GM12878 (cell line): ENCODE results near the gene ETS1. TPM values are rescaled to one million over a fixed set of nuclear protein-coding genes. Genes with fewer than 3 reads are reported as not detected.

ENCODE experiments used
- ATAC-seq: fragments of 200-7000 bp; cut with Tn5 transposase; 3 replicates; pipeline ENCODE4 v1.9.1; 2020; ENCODE audit warnings: mild to moderate bottlenecking, moderate library complexity
- BruUV-seq: library from RNA; stranded (reverse); fragments of 400-500 nt; replicated peaks from 2 replicates; lab custom pipeline; 2021; lab: Mats Ljungman, UMichigan
- CTCF ChIA-PET: fragments of 300-600 bp; sonication (Branson Sonifier 250); formaldehyde crosslinking; extraction: SDS; loops from one replicate; lab custom pipeline; 2021; ENCODE audit warnings: inconsistent platforms; lab: Yijun Ruan, JAX
- POLR2A ChIA-PET: fragments of 350-600 bp; formaldehyde crosslinking; extraction: SDS; loops from one replicate; lab custom pipeline; 2021; ENCODE audit warnings: inconsistent platforms; lab: Charles Lee
- RAD21 ChIA-PET: fragments of 300-600 bp; sonication (Branson Sonifier 250); formaldehyde crosslinking; loops from one replicate; lab custom pipeline; 2023; ENCODE audit warnings: antibody characterized with exemption; ENCODE audit not compliant: unreplicated experiment; lab: Charles Lee
- SMC1A ChIA-PET: fragments of 300-600 bp; sonication (Branson Sonifier 250); formaldehyde crosslinking; loops from one replicate; lab custom pipeline; 2023; ENCODE audit not compliant: unreplicated experiment, uncharacterized antibody; lab: Charles Lee
- DNase-seq: peaks from one replicate; pipeline ENCODE4 v3.0.0-alpha.2; 2011; ENCODE audit warnings: low read depth, low spot score
- FAIRE-seq: peaks from 3 replicates; lab custom pipeline; 2011; peaks lifted over from hg19 to GRCh38; lab: Jason Lieb, UNC
- H2AFZ ChIP-seq: 2 replicates; pipeline ENCODE4 v1.6.0; 2011; ENCODE audit warnings: low read depth, low read length, control low read depth; ENCODE audit not compliant: control insufficient read depth
- H3K27ac ChIP-seq: 2 replicates; pipeline ENCODE4 v1.5.1; 2011; ENCODE audit warnings: control low read depth; ENCODE audit not compliant: control insufficient read depth, insufficient read depth
- H3K27me3 ChIP-seq, 2 experiments: replicated peaks in 1 of 2; 2 replicates each; pipeline versions ENCODE4 v1.6.0 to v1.6.1; 2011; ENCODE audit warnings: low read length in 1 of 2; ENCODE audit not compliant: control insufficient read depth in 2 of 2, insufficient read depth in 2 of 2
- H3K36me3 ChIP-seq, 2 experiments: 2 replicates each; pipeline ENCODE4 v1.5.1; 2011; ENCODE audit warnings: low read length in 1 of 2; ENCODE audit not compliant: control insufficient read depth in 2 of 2, insufficient read depth in 2 of 2
- H3K4me1 ChIP-seq: 2 replicates; pipeline ENCODE4 v1.6.1; 2011; ENCODE audit warnings: mild to moderate bottlenecking, low read length, moderate library complexity, mixed read lengths; ENCODE audit not compliant: control insufficient read depth, insufficient read depth
- H3K4me2 ChIP-seq: 2 replicates; pipeline ENCODE4 v1.6.0; 2011; ENCODE audit warnings: control low read depth; ENCODE audit not compliant: control insufficient read depth, insufficient read depth
- H3K4me3 ChIP-seq: fragments of 200-600 bp; sonication (generic); 2 replicates; pipeline ENCODE4 v1.5.1; 2016
- H3K79me2 ChIP-seq: 2 replicates; pipeline ENCODE4 v1.6.0; 2011; ENCODE audit warnings: low read length; ENCODE audit not compliant: control insufficient read depth, insufficient read depth
- H3K9ac ChIP-seq: 2 replicates; pipeline ENCODE4 v1.8.0; 2011; ENCODE audit warnings: low read length, control low read depth, mixed read lengths; ENCODE audit not compliant: control insufficient read depth, insufficient read depth
- H3K9me3 ChIP-seq: replicated peaks from 3 replicates; pipeline ENCODE4 v1.5.1; 2011; ENCODE audit warnings: mild to moderate bottlenecking, low read length; ENCODE audit not compliant: control insufficient read depth, insufficient read depth
- H4K20me1 ChIP-seq: 2 replicates; pipeline ENCODE4 v1.6.0; 2011; ENCODE audit not compliant: control insufficient read depth, insufficient read depth
- ATF3 ChIP-seq: IDR thresholded peaks from 2 replicates; pipeline ENCODE4 v1.6.1; 2011; ENCODE audit warnings: low read depth, mild to moderate bottlenecking, low read length, moderate library complexity, borderline replicate concordance; ENCODE audit errors: extremely low read depth
- BRCA1 ChIP-seq: IDR thresholded peaks from 2 replicates; pipeline ENCODE4 v1.6.1; 2011; ENCODE audit warnings: low read depth, low read length, improper control_type of control experiment
- CBX3 ChIP-seq: fragments of 200-600 bp; sonication (generic); IDR thresholded peaks from 2 replicates; pipeline ENCODE4 v1.6.1; 2016; ENCODE audit warnings: low read depth, borderline replicate concordance
- CHD1 ChIP-seq: IDR thresholded peaks from 2 replicates; pipeline ENCODE4 v1.6.1; 2012; ENCODE audit warnings: low read depth, low read length, improper control_type of control experiment
- CREM ChIP-seq: IDR thresholded peaks from 2 replicates; pipeline ENCODE4 v1.6.1; 2014; ENCODE audit warnings: antibody characterized with exemption, low read depth
- CUX1 ChIP-seq: IDR thresholded peaks from 2 replicates; pipeline ENCODE4 v1.6.1; 2012; ENCODE audit warnings: improper control_type of control experiment, low read depth, low read length; ENCODE audit not compliant: insufficient replicate concordance
- FOXK2 ChIP-seq: fragments of 450-650 bp; IDR thresholded peaks from 2 replicates; pipeline ENCODE4 v1.6.1; 2017; ENCODE audit warnings: mild to moderate bottlenecking, moderate library complexity
- GATAD2B ChIP-seq: fragments of 450-650 bp; conservative IDR thresholded peaks from 2 replicates; pipeline ENCODE4 v1.6.1; 2017; ENCODE audit warnings: low read depth, mild to moderate bottlenecking, moderate library complexity
- IRF4 ChIP-seq: IDR thresholded peaks from 2 replicates; pipeline ENCODE4 v1.6.1; 2011; ENCODE audit warnings: low read depth, low read length
- MEF2B ChIP-seq: fragments of 450-650 bp; IDR thresholded peaks from 2 replicates; pipeline ENCODE4 v1.6.1; 2018; ENCODE audit warnings: mild to moderate bottlenecking, moderate library complexity; ENCODE audit not compliant: partially characterized antibody, poor library complexity, severe bottlenecking
- RUNX3 ChIP-seq: IDR thresholded peaks from 2 replicates; pipeline ENCODE4 v1.6.1; 2012; ENCODE audit warnings: low read length, inconsistent platforms
- STAT3 ChIP-seq: IDR thresholded peaks from 2 replicates; pipeline ENCODE4 v1.6.1; 2011; ENCODE audit warnings: low read depth, low read length, improper control_type of control experiment
- TBL1XR1 ChIP-seq: IDR thresholded peaks from 2 replicates; pipeline ENCODE4 v1.6.1; 2012; ENCODE audit warnings: low read depth, low read length, improper control_type of control experiment
- ZNF217 ChIP-seq: fragments of 450-650 bp; IDR thresholded peaks from 2 replicates; pipeline ENCODE4 v1.6.1; 2017; ENCODE audit warnings: antibody characterized with exemption, mild to moderate bottlenecking
- WGBS: methylation state at CpG from one replicate; pipeline ENCODE4 v1.1.6; 2016; ENCODE audit warnings: low lambda C conversion rate; ENCODE audit not compliant: insufficient replicate concordance, insufficient coverage; ENCODE audit errors: missing lambda C conversion rate; 5-methylcytosine and 5-hydroxymethylcytosine counted together
- in situ Hi-C: fragments of 300-500 bp; cut with MboI; formaldehyde crosslinking; loops from 9 replicates; pipeline ENCODE4 v1.14.3; 2018; ENCODE audit warnings: mixed read lengths
- intact Hi-C: fragments of 100-400 bp; cut with micrococcal nuclease; formaldehyde crosslinking; loops from one replicate; pipeline ENCODE4 v1.14.2; 2022; ENCODE audit not compliant: unreplicated experiment
- polyA plus RNA-seq, 11 experiments: library from polyadenylated mRNA; depleted of rRNA in 4 of 11; unstranded in 6 of 11; stranded (reverse) in 5 of 11; fragments of >200 nt; fragmentation: Nextera tagmentation in 4 of 11; fragmentation: Illumina TruSeq in 1 of 11; extraction: Ambion mirVana in 4 of 11; extraction: Trizol in 1 of 11; gene quantifications; 1 replicate in 1 of 11; 2 replicates in 10 of 11; pipeline versions ENCODE4 v1.2.1 to v1.2.3, GENCODE V29; 2011 to 2016; ENCODE audit warnings: inconsistent platforms in 2 of 11, missing spikeins in 2 of 11, low read depth in 1 of 11
- total RNA-seq, 4 experiments: library from RNA; depleted of rRNA in 3 of 4; stranded (reverse); fragments of >200 nt in 3 of 4; fragmentation: Illumina TruSeq in 1 of 4; extraction: Trizol in 1 of 4; gene quantifications; 2 replicates each; pipeline versions ENCODE4 v1.2.1 to v1.2.3, GENCODE V29; 2013 to 2021

The ETS1 gene
- total and polyA plus RNA-seq, 10 of the 15 experiments (the other 5 are each of a cell fraction or from before 2014, with no cell fraction given), result 12.5 to 112 (median 55.5) TPM

- POLR2A ChIA-PET, result interaction anchor here (0.6 kb wide), 1 partner anchor 34 kb away, joined by 3 read pairs; no protein-coding TSS in a partner anchor
- 72% methylated on average over 2 of the region's 2 CpGs for WGBS
- no peaks in the 10 kb centered on the region for H3K36me3 ChIP-seq
- no peaks in the 10 kb centered on the region for H4K20me1 ChIP-seq
- RAD21 ChIA-PET, result interaction anchor here (0.7 to 1.1 kb wide), 3 partner anchors 15 to 84 kb away, joined by 3 to 4 read pairs (median 3); no protein-coding TSS in a partner anchor
- H3K4me2 ChIP-seq, result no peak overlapping the region
- TF ChIP-seq STAT3 (no peak), CREM (no peak), CHD1 (no peak), BRCA1 (no peak), GATAD2B (no peak), CUX1 (no peak), CBX3 (no peak), ZNF217 (no peak), TBL1XR1 (no peak), MEF2B (no peak), IRF4 (no peak), ATF3 (no peak), FOXK2 (no peak), RUNX3 (no peak)
- SMC1A ChIA-PET, result interaction anchor here (1.0 to 1.9 kb wide), 4 partner anchors 22 to 306 kb away, joined by 3 to 8 read pairs (median 4); no protein-coding TSS in a partner anchor
- H3K79me2 ChIP-seq, result no peaks in the 10 kb centered on the region
- FAIRE-seq (no peak), DNase-seq (no peak), ATAC-seq (peak; percentile 70)
- H3K9me3 ChIP-seq, result no peaks in the 10 kb centered on the region
- intact Hi-C loops, result no loop called here
- CTCF ChIA-PET, result interaction anchor here (1.3 kb wide), 1 partner anchor 42 kb away, joined by 5 read pairs; no protein-coding TSS in a partner anchor
- in situ Hi-C loops, result no loop called here
- no TSS peak for BruUV-seq
- no peak overlapping the region for H3K27ac ChIP-seq
- H2AFZ ChIP-seq, result peak overlapping the region; percentile 6; the same call in 1 of the 2 replicates
- H3K9ac ChIP-seq, result no peak overlapping the region
- no peaks in the 10 kb centered on the region for H3K4me1 ChIP-seq
- H3K4me3 ChIP-seq, result no peak overlapping the region
- no peaks in the 10 kb centered on the region; a peak in 1 of 4 replicates for H3K27me3 ChIP-seq
These were observed 8.9 kb upstream of the ETS1 start for GRCh38 chr11:128596250-128596649.
